ENCODE data around the gene SEMA5A. TPM values are rescaled to one million over a fixed set of nuclear protein-coding genes. Genes with fewer than 3 reads are reported as not detected.

SEMA5A gene
- total RNA-seq, 4 donors from 2014 or later, result 15.0 to 81.0 (median 52.9) TPM

DNA sequence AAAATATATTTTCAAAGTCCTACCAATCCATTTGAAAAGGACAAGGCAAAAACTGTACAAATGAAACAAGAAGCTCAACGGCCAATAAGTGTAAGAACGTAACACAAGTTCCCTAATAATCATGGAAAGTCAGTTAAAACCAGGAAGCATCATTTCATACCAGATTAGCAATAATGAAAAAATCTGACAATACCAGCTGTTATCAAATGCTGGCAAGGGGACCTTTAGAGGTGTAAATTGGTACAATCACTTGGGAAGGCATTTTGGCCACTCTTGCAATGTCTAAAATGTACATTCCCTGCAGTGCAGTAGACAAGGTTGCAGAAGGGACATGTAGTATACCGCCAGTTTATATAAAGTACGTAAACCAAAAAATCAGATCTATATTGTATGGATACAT lies 10.1 kb upstream of the SEMA5A start:
- Histone ChIP-seq H3K4me1 (peaks cover 4 to 42% (median 22%) of the 10 kb centered on the region in 4 donors), H3K9me3 (no peaks in the 10 kb centered on the region), H3K4me3 (no peak overlapping the region), H3K27ac (no peak overlapping the region), H3K36me3 (no peaks in the 10 kb centered on the region), H3K27me3 (no peaks in the 10 kb centered on the region)
- 87 to 92% methylated on average over 4 of the region's 4 CpGs for WGBS, 2 donors (ENCODE audit: low coverage in 1 of 2)
- no peak for TF ChIP-seq POLR2AphosphoS5 (IDR thresholded peaks at IDR 0.05)
- no peak for TF ChIP-seq EP300 (IDR thresholded peaks at IDR 0.05; ENCODE audit: low read depth)
- TF ChIP-seq, protein P1, sequence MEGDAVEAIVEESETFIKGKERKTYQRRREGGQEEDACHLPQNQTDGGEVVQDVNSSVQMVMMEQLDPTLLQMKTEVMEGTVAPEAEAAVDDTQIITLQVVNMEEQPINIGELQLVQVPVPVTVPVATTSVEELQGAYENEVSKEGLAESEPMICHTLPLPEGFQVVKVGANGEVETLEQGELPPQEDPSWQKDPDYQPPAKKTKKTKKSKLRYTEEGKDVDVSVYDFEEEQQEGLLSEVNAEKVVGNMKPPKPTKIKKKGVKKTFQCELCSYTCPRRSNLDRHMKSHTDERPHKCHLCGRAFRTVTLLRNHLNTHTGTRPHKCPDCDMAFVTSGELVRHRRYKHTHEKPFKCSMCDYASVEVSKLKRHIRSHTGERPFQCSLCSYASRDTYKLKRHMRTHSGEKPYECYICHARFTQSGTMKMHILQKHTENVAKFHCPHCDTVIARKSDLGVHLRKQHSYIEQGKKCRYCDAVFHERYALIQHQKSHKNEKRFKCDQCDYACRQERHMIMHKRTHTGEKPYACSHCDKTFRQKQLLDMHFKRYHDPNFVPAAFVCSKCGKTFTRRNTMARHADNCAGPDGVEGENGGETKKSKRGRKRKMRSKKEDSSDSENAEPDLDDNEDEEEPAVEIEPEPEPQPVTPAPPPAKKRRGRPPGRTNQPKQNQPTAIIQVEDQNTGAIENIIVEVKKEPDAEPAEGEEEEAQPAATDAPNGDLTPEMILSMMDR (IDR thresholded peaks at IDR 0.05), result no peak
- no peak for TF ChIP-seq POLR2A (IDR thresholded peaks at IDR 0.05)
- DNase-seq, result no peak
- intact Hi-C loops (cut with DNase I; ENCODE audit: low total_unique reads) (no loop called here), in situ Hi-C loops (cut with MboI; ENCODE audit: low pct_ligation_motif_present in 1 of 4, low pct_unique_long_range_greater_than_20kb in 1 of 4, low sequenced_read_pairs in 3 of 4) (no loop called here)

DNA sequence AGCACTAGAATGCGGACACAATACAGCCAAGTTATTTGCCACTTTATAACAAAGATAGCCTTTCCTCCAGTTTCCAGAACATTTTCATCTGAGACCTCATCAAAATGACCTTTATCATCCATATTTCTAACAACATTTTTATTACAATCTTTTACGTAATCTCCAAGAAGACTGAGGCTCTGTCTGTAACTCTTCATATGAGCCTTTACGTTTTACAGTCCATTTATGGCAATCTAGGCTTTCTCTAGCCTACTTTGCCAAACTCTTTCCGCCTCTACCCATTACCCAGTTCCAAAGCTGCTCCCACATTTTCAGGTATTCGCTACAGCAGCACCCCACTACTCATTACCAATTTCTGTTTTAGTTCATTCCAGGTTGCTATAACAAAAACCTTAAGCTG lies 8.2 kb upstream of the SEMA5A start:
- no peak for TF ChIP-seq EP300 (IDR thresholded peaks at IDR 0.05; ENCODE audit: low read depth)
- TF ChIP-seq, protein P1 (IDR thresholded peaks at IDR 0.05), result no peak
- no peak for TF ChIP-seq POLR2A (IDR thresholded peaks at IDR 0.05)
- no peak for TF ChIP-seq POLR2AphosphoS5 (IDR thresholded peaks at IDR 0.05)
- in situ Hi-C loops (cut with MboI; ENCODE audit: low pct_ligation_motif_present in 1 of 4, low pct_unique_long_range_greater_than_20kb in 1 of 4, low sequenced_read_pairs in 3 of 4), result no loop called here
- H3K36me3 ChIP-seq, result no peaks in the 10 kb centered on the region
- H3K9me3 ChIP-seq, result no peaks in the 10 kb centered on the region
- peak overlapping the region; percentile 78 to 84 (median 82) for H3K27ac ChIP-seq
- DNase-seq, result no peak
- 57% methylated on average over 5 of the region's 5 CpGs for WGBS, 2 donors (ENCODE audit: low coverage in 1 of 2)
- no peaks in the 10 kb centered on the region for H3K27me3 ChIP-seq
- peak overlapping the region in 1 of 4 donors; percentile 17 for H3K4me3 ChIP-seq
- intact Hi-C loops (cut with DNase I; ENCODE audit: low total_unique reads), result no loop called here
- peaks cover 4 to 35% (median 16%) of the 10 kb centered on the region in 4 donors for H3K4me1 ChIP-seq

DNA sequence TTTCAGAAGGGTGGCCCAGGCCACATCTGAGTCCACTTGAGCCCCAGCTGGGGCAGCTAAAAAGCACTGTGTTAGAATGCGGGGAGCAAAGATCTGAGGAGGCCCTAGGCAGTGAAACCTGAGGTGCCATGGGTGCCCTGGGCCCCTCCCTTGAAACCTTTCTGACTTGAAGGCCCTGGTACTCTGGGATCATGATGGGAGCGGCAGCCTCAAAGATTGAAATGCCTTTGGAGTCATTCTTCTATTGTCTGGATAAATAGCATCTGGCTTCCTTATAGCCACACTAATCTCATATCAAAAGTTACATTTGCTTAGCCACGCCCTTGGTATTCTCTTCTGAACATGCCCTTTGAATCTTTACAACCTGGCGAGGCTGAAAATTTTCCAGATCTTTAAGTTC lies 7.7 kb upstream of the SEMA5A start:
- Histone ChIP-seq H3K4me1 (peaks cover 4 to 29% (median 11%) of the 10 kb centered on the region in 4 donors), H3K4me3 (peak overlapping the region in 1 of 4 donors; percentile 11), H3K27me3 (no peaks in the 10 kb centered on the region), H3K27ac (peak overlapping the region; percentile 78 to 84 (median 82)), H3K9me3 (no peaks in the 10 kb centered on the region), H3K36me3 (no peaks in the 10 kb centered on the region)
- TF ChIP-seq, protein P1 (IDR thresholded peaks at IDR 0.05), result no peak
- TF ChIP-seq POLR2AphosphoS5 (IDR thresholded peaks at IDR 0.05), result peak; percentile 18 to 82 (median 44)
- intact Hi-C loops (cut with DNase I; ENCODE audit: low total_unique reads), result no loop called here
- 54 to 61% methylated on average over 4 of the region's 4 CpGs for WGBS, 2 donors (ENCODE audit: low coverage in 1 of 2)
- in situ Hi-C loops (cut with MboI; ENCODE audit: low pct_ligation_motif_present in 1 of 4, low pct_unique_long_range_greater_than_20kb in 1 of 4, low sequenced_read_pairs in 3 of 4), result no loop called here
- DNase-seq, result peak; percentile 82

DNA sequence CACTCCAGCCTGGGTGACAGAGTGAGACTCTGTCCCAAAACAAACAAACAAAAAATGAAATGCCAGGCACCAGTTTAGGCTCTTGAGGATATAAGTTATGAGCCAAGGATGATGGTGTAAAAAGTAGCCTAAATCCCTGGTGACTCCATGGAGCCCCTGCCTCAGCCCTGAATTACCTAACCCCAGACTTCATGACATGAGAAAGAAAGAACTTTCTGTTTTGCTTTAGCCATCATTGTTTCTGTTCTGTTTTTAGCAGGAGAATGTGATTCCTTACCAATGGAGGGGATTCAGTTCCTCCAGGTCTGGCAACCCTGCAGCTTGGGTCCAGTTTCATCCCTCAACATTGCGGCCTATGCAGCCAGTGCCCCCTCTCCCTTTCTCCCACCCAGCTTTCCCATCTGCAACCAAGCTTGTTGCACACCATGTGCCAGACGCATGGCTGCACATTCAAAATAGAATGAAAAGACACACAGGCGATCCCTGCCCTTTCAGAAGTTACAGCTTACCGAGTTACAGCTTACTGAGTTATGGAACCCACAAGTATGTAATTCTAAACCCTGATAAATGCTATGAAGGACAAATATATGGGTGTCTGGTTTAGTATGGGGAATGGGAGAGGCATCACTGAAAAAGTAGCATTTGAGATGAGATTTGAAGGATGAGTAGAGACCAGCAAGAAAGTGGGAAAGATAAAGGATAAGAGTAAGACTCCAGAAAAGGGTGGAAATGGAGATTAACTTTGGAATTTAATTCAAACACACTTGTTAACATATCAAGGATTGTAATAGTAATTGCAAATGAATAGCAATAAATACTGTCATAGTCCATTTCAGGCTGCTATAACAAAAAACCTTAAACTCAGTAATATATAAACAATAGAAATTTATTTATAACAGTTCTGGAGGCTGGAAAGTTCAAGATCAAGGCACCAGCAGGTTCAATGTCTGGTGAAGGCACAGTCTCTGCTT lies 6.0 kb upstream of the SEMA5A start:
- intact Hi-C loops (cut with DNase I; ENCODE audit: low total_unique reads) (no loop called here), in situ Hi-C loops (cut with MboI; ENCODE audit: low pct_ligation_motif_present in 1 of 4, low pct_unique_long_range_greater_than_20kb in 1 of 4, low sequenced_read_pairs in 3 of 4) (no loop called here)
- WGBS, 2 donors (ENCODE audit: low coverage in 1 of 2), result 90% methylated on average over 4 of the region's 4 CpGs; no CpG with 5 or more reads in 1 of the 2 donors
- no peak for DNase-seq
- TF ChIP-seq POLR2AphosphoS5 (IDR thresholded peaks at IDR 0.05) (no peak), EP300 (IDR thresholded peaks at IDR 0.05; ENCODE audit: low read depth) (no peak), POLR2A (IDR thresholded peaks at IDR 0.05) (no peak)
- TF ChIP-seq, protein P1 (IDR thresholded peaks at IDR 0.05), result no peak
- peaks cover 9 to 34% (median 13%) of the 10 kb centered on the region in 4 donors for H3K4me1 ChIP-seq
- H3K27ac ChIP-seq, result peak overlapping the region in 2 of 4 donors; percentile 82 to 84
- no peak overlapping the region for H3K4me3 ChIP-seq
- no peaks in the 10 kb centered on the region for H3K36me3 ChIP-seq
- H3K27me3 ChIP-seq, result no peaks in the 10 kb centered on the region
- no peaks in the 10 kb centered on the region for H3K9me3 ChIP-seq
